Measurements from ENCODE around the gene LSM3. TPM values are rescaled to one million over a fixed set of nuclear protein-coding genes. Genes with fewer than 3 reads are reported as not detected.

The LSM3 gene
- total and polyA plus RNA-seq, 2 experiments from 2014 or later, result 12.4 to 22.1 TPM

- 70% methylated on average over 11 of the region's 11 CpGs for WGBS (ENCODE audit: low lambda C conversion rate, missing lambda C conversion rate)
- Histone ChIP-seq H3K4me3 (no peak overlapping the region), H3K27ac (peak overlapping the region; percentile 72), H4K20me1 (ENCODE audit: insufficient read depth, poor library complexity, severe bottlenecking) (no peaks in the 10 kb centered on the region), H3K36me3 (replicated peaks; ENCODE audit: insufficient read depth, low read depth) (no peaks in the 10 kb centered on the region), H3K9me3 (ENCODE audit: low read depth) (no peaks in the 10 kb centered on the region), H2AFZ (no peak overlapping the region), H3K4me1 (ENCODE audit: insufficient read depth) (peaks cover 43% of the 10 kb centered on the region), H3K27me3 (no peaks in the 10 kb centered on the region), H3K4me2 (no peak overlapping the region), H3K9me2 (replicated peaks; ENCODE audit: insufficient read depth) (no peaks in the 10 kb centered on the region), H3K79me2 (no peaks in the 10 kb centered on the region)
- TF ChIP-seq EZH2phosphoT487 (IDR thresholded peaks at IDR 0.05; ENCODE audit: low read depth, severe bottlenecking, unreplicated experiment), result no peak
- TF ChIP-seq CTCF (IDR thresholded peaks at IDR 0.05; ENCODE audit: poor library complexity), result no peak
- TF ChIP-seq EZH2 (IDR thresholded peaks at IDR 0.05; ENCODE audit: borderline replicate concordance), result no peak
- peak; percentile 59 for DNase-seq (ENCODE audit: low spot score)
Observed at GRCh38 chr3:14204515-14205284, 26.1 kb downstream of the LSM3 start.

GRCh38 chr3:14206548-14207177 is 28.0 kb downstream of the LSM3 start:
- H3K79me2 ChIP-seq, result no peaks in the 10 kb centered on the region
- no peak for DNase-seq (ENCODE audit: low spot score)

GRCh38 chr3:14208168-14208567 is 29.6 kb downstream of the LSM3 start:
- no peak for DNase-seq (ENCODE audit: low spot score)
- H3K4me1 ChIP-seq (ENCODE audit: insufficient read depth), result peaks cover 48% of the 10 kb centered on the region
- no peak for TF ChIP-seq EZH2 (IDR thresholded peaks at IDR 0.05; ENCODE audit: borderline replicate concordance)
- TF ChIP-seq CTCF (IDR thresholded peaks at IDR 0.05; ENCODE audit: poor library complexity), result no peak
- TF ChIP-seq EZH2phosphoT487 (IDR thresholded peaks at IDR 0.05; ENCODE audit: low read depth, severe bottlenecking, unreplicated experiment), result no peak
- no peak overlapping the region for H3K4me3 ChIP-seq
- no peaks in the 10 kb centered on the region for H3K9me2 ChIP-seq (replicated peaks; ENCODE audit: insufficient read depth)
- H3K27ac ChIP-seq, result no peak overlapping the region
- no peak overlapping the region for H3K4me2 ChIP-seq
- H3K79me2 ChIP-seq, result no peaks in the 10 kb centered on the region
- no peak overlapping the region for H2AFZ ChIP-seq
- 94% methylated on average over 4 of the region's 4 CpGs for WGBS (ENCODE audit: low lambda C conversion rate, missing lambda C conversion rate)
- no peaks in the 10 kb centered on the region for H4K20me1 ChIP-seq (ENCODE audit: insufficient read depth, poor library complexity, severe bottlenecking)
- no peaks in the 10 kb centered on the region for H3K27me3 ChIP-seq
- no peaks in the 10 kb centered on the region for H3K36me3 ChIP-seq (replicated peaks; ENCODE audit: insufficient read depth, low read depth)
- H3K9me3 ChIP-seq (ENCODE audit: low read depth), result no peaks in the 10 kb centered on the region

More at GRCh38 chr3:14206548-14207177, 28.0 kb downstream of the LSM3 start:
- no peaks in the 10 kb centered on the region for H3K27me3 ChIP-seq
- H3K9me3 ChIP-seq (ENCODE audit: low read depth), result no peaks in the 10 kb centered on the region
- no peak overlapping the region for H3K4me2 ChIP-seq
- H2AFZ ChIP-seq, result no peak overlapping the region
- no peak overlapping the region for H3K4me3 ChIP-seq
- H3K27ac ChIP-seq, result no peak overlapping the region
- H3K36me3 ChIP-seq (replicated peaks; ENCODE audit: insufficient read depth, low read depth), result no peaks in the 10 kb centered on the region
- peaks cover 60% of the 10 kb centered on the region for H3K4me1 ChIP-seq (ENCODE audit: insufficient read depth)
- 95% methylated on average over 6 of the region's 6 CpGs for WGBS (ENCODE audit: low lambda C conversion rate, missing lambda C conversion rate)
- no peaks in the 10 kb centered on the region for H3K9me2 ChIP-seq (replicated peaks; ENCODE audit: insufficient read depth)
- H4K20me1 ChIP-seq (ENCODE audit: insufficient read depth, poor library complexity, severe bottlenecking), result no peaks in the 10 kb centered on the region
- no peak for TF ChIP-seq EZH2phosphoT487 (IDR thresholded peaks at IDR 0.05; ENCODE audit: low read depth, severe bottlenecking, unreplicated experiment)
- TF ChIP-seq EZH2 (IDR thresholded peaks at IDR 0.05; ENCODE audit: borderline replicate concordance), result no peak
- TF ChIP-seq CTCF (IDR thresholded peaks at IDR 0.05; ENCODE audit: poor library complexity), result no peak

Measured in hepatocyte (in vitro differentiated cells).